ENCODE measurements around the gene KDM4B.

DNA sequence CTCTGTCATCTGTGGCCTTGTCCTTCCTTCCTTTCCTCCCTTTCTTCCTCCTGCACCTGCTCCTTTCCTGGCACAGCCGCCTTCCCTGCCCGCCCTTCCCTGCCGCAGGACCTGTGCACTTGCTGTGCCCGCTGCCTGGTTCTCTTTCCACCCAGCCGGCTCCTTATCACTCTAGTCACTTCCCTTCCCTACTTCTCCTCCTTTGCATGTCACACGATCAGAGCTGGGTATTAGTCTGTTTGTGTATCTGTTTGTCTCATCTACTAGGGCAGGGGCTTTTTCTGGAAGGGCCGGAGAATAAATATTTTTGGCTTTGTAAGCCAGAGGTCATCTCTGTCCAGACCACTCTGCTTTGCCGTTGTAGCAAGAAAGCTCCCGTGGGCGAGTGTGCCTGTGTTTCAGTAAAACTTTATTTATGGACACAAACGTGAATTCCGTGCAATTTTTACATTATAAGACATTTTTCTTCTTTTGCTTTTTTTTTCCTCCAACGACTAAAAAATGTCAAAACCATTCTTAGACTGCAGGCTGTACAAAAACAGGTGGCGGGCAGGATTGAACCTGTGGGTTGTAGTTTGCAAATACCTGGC, 6.1 kb downstream of the KDM4B start:
- TF ChIP-seq FOXM1 (IDR thresholded peaks at IDR 0.05; ENCODE audit: borderline replicate concordance) (no peak), TARDBP (IDR thresholded peaks at IDR 0.05) (no peak), BHLHE40 (IDR thresholded peaks at IDR 0.05; ENCODE audit: borderline replicate concordance) (no peak), CTBP1 (IDR thresholded peaks at IDR 0.05; ENCODE audit: borderline replicate concordance) (no peak), ARNT (IDR thresholded peaks at IDR 0.05) (no peak), ZNF384 (IDR thresholded peaks at IDR 0.05) (no peak)
